Measurements from ENCODE around the gene ITGA1. TPM values are rescaled to one million over a fixed set of nuclear protein-coding genes. Genes with fewer than 3 reads are reported as not detected.

Gene ITGA1
- total RNA-seq, 4 donors from 2014 or later, result 5.7 to 20.4 (median 12.4) TPM

DNA sequence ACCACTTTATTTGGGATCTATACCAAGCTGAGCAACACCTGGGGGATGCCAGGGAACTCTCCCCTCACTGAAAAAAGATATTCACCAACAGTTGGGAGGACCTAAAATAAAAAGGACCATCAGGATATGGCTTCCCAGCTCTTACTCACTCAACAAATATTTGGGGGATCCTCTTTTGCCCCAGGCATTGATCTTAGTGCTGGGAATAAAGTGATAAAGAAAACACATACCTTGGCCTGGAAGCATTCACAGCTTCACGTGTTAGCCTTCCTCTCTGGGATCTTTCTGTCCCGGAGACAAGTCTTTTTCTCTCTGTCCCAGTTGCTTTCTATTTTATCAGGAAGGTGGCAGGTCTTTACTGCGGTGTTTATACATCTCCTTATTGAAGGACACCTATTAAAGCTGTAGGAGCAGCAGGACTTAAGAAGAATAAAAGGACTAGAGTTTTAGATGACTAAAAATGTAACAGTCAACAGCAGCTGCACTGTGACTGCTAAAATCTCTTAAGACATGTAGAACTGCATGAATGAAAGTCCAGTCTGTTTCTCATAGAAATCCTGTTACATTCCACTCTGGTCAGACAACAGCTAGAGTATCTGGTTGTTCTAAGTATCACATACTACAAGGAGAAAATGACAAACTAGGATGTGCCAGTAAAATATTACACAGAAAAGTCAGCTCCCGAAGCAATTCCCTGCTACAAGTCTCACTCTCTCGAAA is 111.4 kb downstream of the ITGA1 start:
- in situ Hi-C loops (cut with MboI; ENCODE audit: low sequenced_read_pairs in 4 of 4), result no loop called here
- H3K9me3 ChIP-seq, result no peaks in the 10 kb centered on the region
- no peak for ATAC-seq
- no peak overlapping the region for H3K4me3 ChIP-seq
- no peaks in the 10 kb centered on the region for H3K27me3 ChIP-seq
- H3K36me3 ChIP-seq, result no peaks in the 10 kb centered on the region
- peaks cover 6 to 18% of the 10 kb centered on the region in 2 donors for H3K4me1 ChIP-seq
- TF ChIP-seq, protein P1, sequence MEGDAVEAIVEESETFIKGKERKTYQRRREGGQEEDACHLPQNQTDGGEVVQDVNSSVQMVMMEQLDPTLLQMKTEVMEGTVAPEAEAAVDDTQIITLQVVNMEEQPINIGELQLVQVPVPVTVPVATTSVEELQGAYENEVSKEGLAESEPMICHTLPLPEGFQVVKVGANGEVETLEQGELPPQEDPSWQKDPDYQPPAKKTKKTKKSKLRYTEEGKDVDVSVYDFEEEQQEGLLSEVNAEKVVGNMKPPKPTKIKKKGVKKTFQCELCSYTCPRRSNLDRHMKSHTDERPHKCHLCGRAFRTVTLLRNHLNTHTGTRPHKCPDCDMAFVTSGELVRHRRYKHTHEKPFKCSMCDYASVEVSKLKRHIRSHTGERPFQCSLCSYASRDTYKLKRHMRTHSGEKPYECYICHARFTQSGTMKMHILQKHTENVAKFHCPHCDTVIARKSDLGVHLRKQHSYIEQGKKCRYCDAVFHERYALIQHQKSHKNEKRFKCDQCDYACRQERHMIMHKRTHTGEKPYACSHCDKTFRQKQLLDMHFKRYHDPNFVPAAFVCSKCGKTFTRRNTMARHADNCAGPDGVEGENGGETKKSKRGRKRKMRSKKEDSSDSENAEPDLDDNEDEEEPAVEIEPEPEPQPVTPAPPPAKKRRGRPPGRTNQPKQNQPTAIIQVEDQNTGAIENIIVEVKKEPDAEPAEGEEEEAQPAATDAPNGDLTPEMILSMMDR (IDR thresholded peaks at IDR 0.05 in 4 of 5, conservative IDR thresholded peaks at IDR 0.05 in 1 of 5), result no peak
- no peak overlapping the region for H3K27ac ChIP-seq
- intact Hi-C loops (cut with DNase I; ENCODE audit: low total_unique reads), result no loop called here
- no peak for DNase-seq

DNA sequence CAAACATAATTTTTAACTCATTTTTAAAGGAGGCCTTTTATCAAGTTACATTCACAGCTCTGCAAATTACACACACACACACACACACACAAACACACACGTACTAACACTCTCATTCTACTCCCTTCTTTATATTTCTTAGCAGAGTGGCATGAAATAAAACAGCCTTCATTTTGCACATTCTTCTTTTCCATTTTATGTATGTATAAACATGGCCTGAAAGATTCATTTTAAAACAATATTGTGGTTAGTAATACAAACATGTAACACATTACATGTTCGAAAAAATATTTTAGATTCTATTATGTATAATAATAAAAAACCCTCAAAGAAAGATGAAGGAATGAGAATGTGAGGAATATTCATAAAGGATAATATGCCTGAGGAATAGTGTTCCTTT is 115.4 kb downstream of the ITGA1 start:
- ATAC-seq, result no peak
- DNase-seq, result no peak
- H3K4me3 ChIP-seq, result no peak overlapping the region
- TF ChIP-seq, protein P1 (IDR thresholded peaks at IDR 0.05 in 4 of 5, conservative IDR thresholded peaks at IDR 0.05 in 1 of 5), result no peak
- no peak for TF ChIP-seq POLR2A (IDR thresholded peaks at IDR 0.05)
- in situ Hi-C loops (cut with MboI; ENCODE audit: low sequenced_read_pairs in 4 of 4), result loop anchor here in 2 of 4 donors (25.0 kb wide), 2 partner anchors 116 to 216 kb away; partner anchors contain the start of genes ITGA1 (in 1 of the 2) and PELO (in 1 of the 2)
- intact Hi-C loops (cut with DNase I; ENCODE audit: low total_unique reads), result no loop called here
- H3K36me3 ChIP-seq, result no peaks in the 10 kb centered on the region
- H3K9me3 ChIP-seq, result no peaks in the 10 kb centered on the region
- no peak overlapping the region for H3K27ac ChIP-seq
- H3K4me1 ChIP-seq, result no peaks in the 10 kb centered on the region
- H3K27me3 ChIP-seq, result no peaks in the 10 kb centered on the region

DNA sequence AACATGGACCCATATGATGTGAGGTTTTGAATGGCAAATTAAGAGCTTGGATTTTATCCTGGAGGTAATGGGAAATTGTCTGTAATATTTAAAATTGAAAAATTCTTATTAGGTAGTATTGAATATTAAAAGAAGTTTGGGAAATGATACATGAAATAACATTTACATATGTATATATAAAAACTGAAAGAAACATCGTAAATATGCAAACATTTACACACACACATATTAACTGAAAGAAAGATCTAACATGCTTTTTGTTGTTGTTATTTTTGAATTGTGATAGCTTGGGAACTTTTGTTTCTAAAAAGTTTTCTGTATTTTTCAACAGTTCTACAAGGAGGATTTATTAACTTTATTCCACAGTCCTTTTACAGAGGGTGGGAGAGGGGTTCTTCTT is 118.6 kb downstream of the ITGA1 start:
- H3K27ac ChIP-seq, result no peak overlapping the region
- in situ Hi-C loops (cut with MboI; ENCODE audit: low sequenced_read_pairs in 4 of 4) (loop anchor here in 2 of 4 donors (25.0 kb wide), 2 partner anchors 119 to 219 kb away; partner anchors contain the start of genes ITGA1 (in 1 of the 2) and PELO (in 1 of the 2)), intact Hi-C loops (cut with DNase I; ENCODE audit: low total_unique reads) (no loop called here)
- TF ChIP-seq, protein P1 (IDR thresholded peaks at IDR 0.05 in 4 of 5, conservative IDR thresholded peaks at IDR 0.05 in 1 of 5), result no peak
- TF ChIP-seq POLR2A (IDR thresholded peaks at IDR 0.05), result no peak
- no peaks in the 10 kb centered on the region for H3K9me3 ChIP-seq
- ATAC-seq (no peak), DNase-seq (no peak)
- H3K36me3 ChIP-seq, result no peaks in the 10 kb centered on the region
- H3K4me1 ChIP-seq, result no peaks in the 10 kb centered on the region
- H3K27me3 ChIP-seq, result no peaks in the 10 kb centered on the region
- H3K4me3 ChIP-seq, result no peak overlapping the region

DNA sequence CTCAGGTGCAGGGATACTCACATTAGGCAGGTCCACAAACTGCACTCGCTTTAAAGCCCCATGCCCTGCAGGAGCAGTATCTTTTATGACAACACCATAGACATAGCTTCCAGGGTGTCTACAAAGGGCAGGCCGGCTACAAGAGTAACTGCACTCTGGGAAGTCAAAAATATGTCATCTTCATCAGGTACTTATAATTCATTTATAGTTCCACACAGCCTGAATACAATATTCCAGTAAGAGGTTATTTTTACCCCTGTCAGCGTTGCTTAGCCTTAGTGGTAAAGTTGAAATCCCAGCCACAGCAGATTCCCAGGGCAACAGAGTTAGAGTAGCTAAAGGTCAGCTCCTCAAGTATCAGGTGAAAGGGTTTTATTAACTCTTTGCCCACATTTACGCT is 119.1 kb downstream of the ITGA1 start:
- Histone ChIP-seq H3K27ac (no peak overlapping the region), H3K4me3 (no peak overlapping the region), H3K36me3 (no peaks in the 10 kb centered on the region), H3K4me1 (no peaks in the 10 kb centered on the region), H3K27me3 (no peaks in the 10 kb centered on the region), H3K9me3 (no peaks in the 10 kb centered on the region)
- no peak for DNase-seq
- TF ChIP-seq, protein P1 (IDR thresholded peaks at IDR 0.05 in 4 of 5, conservative IDR thresholded peaks at IDR 0.05 in 1 of 5), result no peak
- TF ChIP-seq POLR2A (IDR thresholded peaks at IDR 0.05), result no peak
- no peak for ATAC-seq
- in situ Hi-C loops (cut with MboI; ENCODE audit: low sequenced_read_pairs in 4 of 4) (loop anchor here in 2 of 4 donors (25.0 kb wide), 2 partner anchors 120 to 220 kb away; partner anchors contain the start of genes ITGA1 (in 1 of the 2) and PELO (in 1 of the 2)), intact Hi-C loops (cut with DNase I; ENCODE audit: low total_unique reads) (no loop called here)
